Measurements from ENCODE around the gene COBL.

- TF ChIP-seq POLR2AphosphoS5 (IDR thresholded peaks at IDR 0.05; ENCODE audit: low read depth, low read length) = no peak
- TF ChIP-seq POLR2A (IDR thresholded peaks at IDR 0.05; ENCODE audit: low read depth, low read length) = no peak
- TF ChIP-seq TAF1 (IDR thresholded peaks at IDR 0.05; ENCODE audit: low read depth, low read length) = no peak
- no peak for TF ChIP-seq PAX5 (IDR thresholded peaks at IDR 0.05; ENCODE audit: insufficient read depth, low read length, severe bottlenecking)
- TF ChIP-seq SPI1 (IDR thresholded peaks at IDR 0.05; ENCODE audit: low read depth, low read length) = no peak
These were observed 293.8 kb downstream of the COBL start for GRCh38 chr7:51022821-51023220.
